Kidney epithelial cell (primary cell): Measurements from ENCODE around the gene CS. TPM values are rescaled to one million over a fixed set of nuclear protein-coding genes. Genes with fewer than 3 reads are reported as not detected.
A peak's percentile ranks its signal among the peaks of the same experiment; 100 is the strongest.

Source experiments
- DNase-seq: peaks from one replicate; pipeline ENCODE4 v3.0.0-alpha.2; 2010; ENCODE audit warnings: low read depth
- H3K27me3 ChIP-seq: 2 replicates; pipeline ENCODE4 v1.6.0; 2011; ENCODE audit warnings: low read length; ENCODE audit not compliant: control insufficient read depth, insufficient read depth
- H3K36me3 ChIP-seq: 2 replicates; pipeline ENCODE4 v1.5.1; 2011; ENCODE audit warnings: low read length; ENCODE audit not compliant: control insufficient read depth, insufficient read depth
- H3K4me3 ChIP-seq: 2 replicates; pipeline ENCODE4 v1.5.1; 2011; ENCODE audit warnings: low read depth, mild to moderate bottlenecking, control low read depth, low read length
- CTCF ChIP-seq: IDR thresholded peaks from 2 replicates; pipeline ENCODE4 v1.5.1; 2011; ENCODE audit warnings: mild to moderate bottlenecking, moderate library complexity, low read length, control low read depth, inconsistent platforms; ENCODE audit not compliant: insufficient read depth, poor library complexity, severe bottlenecking
- total RNA-seq: library from RNA; depleted of rRNA; stranded (reverse); fragments of >200 nt; gene quantifications from 2 replicates; pipeline ENCODE4 v1.2.3, GENCODE V29; 2015

Gene CS
- total RNA-seq, 1 donor from 2014 or later: 143 TPM

DNA sequence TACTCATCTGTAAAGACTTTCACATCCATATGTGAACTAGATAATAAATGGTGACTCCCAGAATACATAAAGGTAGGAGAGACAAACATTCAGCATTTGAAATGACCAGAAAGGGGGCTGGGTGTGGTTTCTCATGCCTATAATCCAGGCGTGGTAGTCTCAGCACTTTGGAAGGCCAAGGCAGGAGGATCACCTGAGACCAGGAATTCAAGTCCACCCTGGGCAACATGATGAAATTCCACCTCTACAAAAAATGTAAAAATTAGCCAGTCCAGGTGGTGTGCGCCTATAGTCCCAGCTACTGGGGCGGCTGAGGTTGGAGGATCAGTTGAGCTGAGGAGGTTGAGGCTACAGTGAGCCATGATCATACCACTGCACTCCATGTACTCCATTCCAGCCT is 4.1 kb upstream of the CS start:
- Histone ChIP-seq H3K27me3 (no peaks in the 10 kb centered on the region), H3K36me3 (peaks cover 2% of the 10 kb centered on the region), H3K4me3 (no peak overlapping the region)
- TF ChIP-seq CTCF: no peak
- DNase-seq: no peak

GRCh38 chr12:56300644-56301464 is 724 bp upstream of the CS start:
- H3K36me3 ChIP-seq: peaks cover 2% of the 10 kb centered on the region
- H3K4me3 ChIP-seq: peak overlapping the region; percentile 86
- no peaks in the 10 kb centered on the region for H3K27me3 ChIP-seq
- TF ChIP-seq CTCF: no peak
- DNase-seq: no peak

- Histone ChIP-seq H3K36me3 (peaks cover 1% of the 10 kb centered on the region), H3K27me3 (no peaks in the 10 kb centered on the region), H3K4me3 (peak overlapping the region; percentile 86)
- TF ChIP-seq CTCF: no peak
- no peak for DNase-seq
Observed at GRCh38 chr12:56299308-56299852, 750 bp downstream of the CS start.

DNA sequence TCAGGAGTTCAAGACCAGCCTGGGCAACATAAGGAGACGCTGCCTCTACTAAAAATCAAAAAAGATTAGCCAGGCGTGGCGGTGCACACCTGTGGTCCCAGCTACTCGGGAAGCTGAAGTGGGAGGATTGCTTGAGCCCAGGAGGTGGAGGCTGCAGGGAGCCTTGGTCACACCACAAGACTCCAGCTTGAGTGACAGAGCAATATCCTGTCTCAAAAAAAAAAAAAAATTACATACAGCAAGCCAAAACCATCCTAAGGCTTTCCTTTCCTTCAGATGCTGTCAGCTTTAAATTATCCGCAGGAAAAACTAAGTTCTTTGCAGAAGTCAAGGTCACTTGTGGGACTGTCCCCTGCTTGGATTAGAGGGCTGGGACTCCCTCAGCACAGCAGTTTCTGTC is 1.3 kb downstream of the CS start:
- DNase-seq: no peak
- Histone ChIP-seq H3K27me3 (no peaks in the 10 kb centered on the region), H3K4me3 (peak overlapping the region; percentile 86), H3K36me3 (no peaks in the 10 kb centered on the region)
- no peak for TF ChIP-seq CTCF

DNA sequence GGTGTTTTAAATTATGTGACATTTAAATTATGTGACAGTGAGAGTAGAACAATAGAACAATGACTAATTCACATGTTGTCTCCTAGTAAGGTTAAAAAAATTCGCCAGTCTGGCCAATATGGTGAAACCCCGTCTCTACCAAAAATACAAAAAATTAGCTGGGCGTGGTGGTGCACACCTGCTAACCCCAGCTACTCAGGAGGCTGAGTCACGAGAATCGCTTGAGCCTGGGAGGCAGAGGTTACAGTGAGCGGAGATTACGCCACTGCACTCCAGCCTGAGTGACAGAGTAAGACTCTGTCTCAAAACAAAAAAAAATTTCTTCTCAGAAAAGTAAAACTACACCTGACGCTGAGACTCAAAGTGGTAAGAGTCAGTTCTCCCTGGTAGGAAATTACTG is 2.7 kb downstream of the CS start:
- H3K36me3 ChIP-seq: no peaks in the 10 kb centered on the region
- no peak overlapping the region for H3K4me3 ChIP-seq
- no peaks in the 10 kb centered on the region for H3K27me3 ChIP-seq
- TF ChIP-seq CTCF: no peak
- DNase-seq: no peak
